Pancreas (tissue), 10 donors: ENCODE measurements around the gene HRH2. TPM values are rescaled to one million over a fixed set of nuclear protein-coding genes. Genes with fewer than 3 reads are reported as not detected.

Experiments
- ATAC-seq, 4 donors: fragments of 200-7000 bp; cut with Tn5 transposase; one replicate each; pipeline versions ENCODE4 v1.8.0 to v1.9.1; 2020; ENCODE audit warnings: mild to moderate bottlenecking in 4 of 4, moderate library complexity in 4 of 4
- DNase-seq, 6 donors: peaks; one replicate each; pipeline ENCODE4 v3.0.0-alpha.2; 2020
- FAIRE-seq: peaks from 2 replicates; lab custom pipeline; 2012; peaks lifted over from hg19 to GRCh38; lab: Jason Lieb, UNC
- H3K27ac ChIP-seq, 4 donors: fragments of 200-600 bp; sonication (generic); 1 replicate in 3 of 4; 2 replicates in 1 of 4; pipeline versions ENCODE4 v1.5.0 to v1.8.0; 2020
- H3K27me3 ChIP-seq, 4 donors: fragments of 200-600 bp; one replicate each; pipeline ENCODE4 v1.8.0; 2021
- H3K36me3 ChIP-seq, 3 donors: fragments of 200-600 bp; sonication (generic) in 1 of 3; one replicate each; pipeline versions ENCODE4 v1.5.0 to v1.8.0; 2020 to 2021
- H3K4me1 ChIP-seq, 3 donors: fragments of 200-600 bp; one replicate each; pipeline ENCODE4 v1.8.0; 2021
- H3K4me3 ChIP-seq, 4 donors: fragments of 200-600 bp; sonication (generic) in 2 of 4; one replicate each; pipeline versions ENCODE4 v1.5.0 to v1.8.0; 2020 to 2021
- H3K9me3 ChIP-seq, 4 donors: fragments of 200-600 bp; one replicate each; pipeline ENCODE4 v1.8.0; 2021
- WGBS, 2 donors: extraction: QIAGEN DNeasy Blood & Tissue Kit; methylation state at CpG; one replicate each; pipeline ENCODE4 v1.1.7; 2013; 5-methylcytosine and 5-hydroxymethylcytosine counted together
- intact Hi-C, 3 donors: fragments of 100-400 bp; cut with DNase I; formaldehyde crosslinking; loops; one replicate each; pipeline versions ENCODE4 v1.11.1 to v1.14.2; 2022
- polyA plus RNA-seq, 2 donors: library from polyadenylated mRNA; stranded (reverse); fragments of 200-250 nt; gene quantifications; one replicate each; pipeline ENCODE4 v1.2.3, GENCODE V29; 2013
- total RNA-seq, 6 donors: library from RNA; stranded (reverse); fragmentation: NEBNext Ultra II Directional in 4 of 6; extraction: Animal tissue kit (Norgen Biotek cat#: 25700) in 4 of 6; gene quantifications; one replicate each; pipeline versions ENCODE4 v1.2.1 to v1.2.4, GENCODE V29; 2021 to 2023
- TF ChIP-seq, protein P1 (sequence below), 4 donors: fragments of 200-600 bp; sonication (generic) in 3 of 4; IDR thresholded peaks; one replicate each; pipeline versions ENCODE4 v1.5.0 to v1.8.0; 2021; ENCODE audit warnings: antibody characterized with exemption in 4 of 4
- donor health status: healthy with polysubstance abuse.
- donor health status: DM: no; HTN: no; CAD: no; lungs with moderate emphysema.
- donor health status: DM: no; HTN: no; CAD: no.
- donor health status: control.
- donor health status: control.
- donor health status: Bipolar disorder and iron deficiency.
- donor health status: DM: yes; HTN: yes; CAD: no.
- donor health status: DM: no; HTN: no; CAD: no.
- donor health status: DM: no; HTN: no; CAD: no.
- donor health status: DM: yes; HTN: yes; CAD: no.

HRH2 gene
- total and polyA plus RNA-seq, 8 donors: 0.05 to 1.4 (median 0.50) TPM

- TF ChIP-seq, protein P1, sequence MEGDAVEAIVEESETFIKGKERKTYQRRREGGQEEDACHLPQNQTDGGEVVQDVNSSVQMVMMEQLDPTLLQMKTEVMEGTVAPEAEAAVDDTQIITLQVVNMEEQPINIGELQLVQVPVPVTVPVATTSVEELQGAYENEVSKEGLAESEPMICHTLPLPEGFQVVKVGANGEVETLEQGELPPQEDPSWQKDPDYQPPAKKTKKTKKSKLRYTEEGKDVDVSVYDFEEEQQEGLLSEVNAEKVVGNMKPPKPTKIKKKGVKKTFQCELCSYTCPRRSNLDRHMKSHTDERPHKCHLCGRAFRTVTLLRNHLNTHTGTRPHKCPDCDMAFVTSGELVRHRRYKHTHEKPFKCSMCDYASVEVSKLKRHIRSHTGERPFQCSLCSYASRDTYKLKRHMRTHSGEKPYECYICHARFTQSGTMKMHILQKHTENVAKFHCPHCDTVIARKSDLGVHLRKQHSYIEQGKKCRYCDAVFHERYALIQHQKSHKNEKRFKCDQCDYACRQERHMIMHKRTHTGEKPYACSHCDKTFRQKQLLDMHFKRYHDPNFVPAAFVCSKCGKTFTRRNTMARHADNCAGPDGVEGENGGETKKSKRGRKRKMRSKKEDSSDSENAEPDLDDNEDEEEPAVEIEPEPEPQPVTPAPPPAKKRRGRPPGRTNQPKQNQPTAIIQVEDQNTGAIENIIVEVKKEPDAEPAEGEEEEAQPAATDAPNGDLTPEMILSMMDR (IDR thresholded peaks at IDR 0.05): no peak
- H3K27me3 ChIP-seq: no peaks in the 10 kb centered on the region
- H3K27ac ChIP-seq: no peak overlapping the region
- no peak for FAIRE-seq
- WGBS, 2 donors: 84 to 96% methylated on average over 8 of the region's 8 CpGs
- ATAC-seq: no peak
- H3K36me3 ChIP-seq: no peaks in the 10 kb centered on the region
- intact Hi-C loops: no loop called here
- H3K4me3 ChIP-seq: no peak overlapping the region
- H3K9me3 ChIP-seq: no peaks in the 10 kb centered on the region
- peak in 1 of 6 donors; percentile 20 for DNase-seq
- peaks cover 5 to 11% (median 9%) of the 10 kb centered on the region in 3 donors for H3K4me1 ChIP-seq
These were observed 24.8 kb downstream of the HRH2 start for GRCh38 chr5:175682664-175683063.

- intact Hi-C loops: no loop called here
- no peaks in the 10 kb centered on the region for H3K36me3 ChIP-seq
- no peak overlapping the region for H3K4me3 ChIP-seq
- no peak overlapping the region for H3K27ac ChIP-seq
- no peak for ATAC-seq
- H3K9me3 ChIP-seq: no peaks in the 10 kb centered on the region
- no peaks in the 10 kb centered on the region for H3K27me3 ChIP-seq
- peak in 1 of 6 donors; percentile 12 for DNase-seq
- no peak for FAIRE-seq
- WGBS, 2 donors: 92 to 97% methylated on average over 15 of the region's 15 CpGs
- peaks cover 5 to 11% (median 9%) of the 10 kb centered on the region in 3 donors for H3K4me1 ChIP-seq
- TF ChIP-seq, protein P1 (IDR thresholded peaks at IDR 0.05): no peak
These were observed 25.4 kb downstream of the HRH2 start for GRCh38 chr5:175683231-175683630.

- Histone ChIP-seq H3K27me3 (no peaks in the 10 kb centered on the region), H3K27ac (no peak overlapping the region), H3K4me1 (peaks cover 5 to 11% (median 9%) of the 10 kb centered on the region in 3 donors), H3K4me3 (no peak overlapping the region), H3K9me3 (no peaks in the 10 kb centered on the region), H3K36me3 (no peaks in the 10 kb centered on the region)
- intact Hi-C loops: no loop called here
- no peak for FAIRE-seq
- WGBS, 2 donors: 91 to 94% methylated on average over 13 of the region's 13 CpGs
- no peak for ATAC-seq
- TF ChIP-seq, protein P1 (IDR thresholded peaks at IDR 0.05): no peak
- DNase-seq: no peak
These were observed 26.1 kb downstream of the HRH2 start for GRCh38 chr5:175683921-175684320.

- no peak overlapping the region for H3K27ac ChIP-seq
- no peak for FAIRE-seq
- H3K9me3 ChIP-seq: no peaks in the 10 kb centered on the region
- no peaks in the 10 kb centered on the region for H3K27me3 ChIP-seq
- H3K36me3 ChIP-seq: no peaks in the 10 kb centered on the region
- ATAC-seq: no peak
- peak in 1 of 6 donors; percentile 9 for DNase-seq
- TF ChIP-seq, protein P1 (IDR thresholded peaks at IDR 0.05): no peak
- peaks cover 0 to 11% (median 9%) of the 10 kb centered on the region in 3 donors for H3K4me1 ChIP-seq
- intact Hi-C loops: no loop called here
- no peak overlapping the region for H3K4me3 ChIP-seq
- WGBS, 2 donors: 88 to 92% methylated on average over 5 of the region's 5 CpGs
These were observed 27.1 kb downstream of the HRH2 start for GRCh38 chr5:175684931-175685330.

DNA sequence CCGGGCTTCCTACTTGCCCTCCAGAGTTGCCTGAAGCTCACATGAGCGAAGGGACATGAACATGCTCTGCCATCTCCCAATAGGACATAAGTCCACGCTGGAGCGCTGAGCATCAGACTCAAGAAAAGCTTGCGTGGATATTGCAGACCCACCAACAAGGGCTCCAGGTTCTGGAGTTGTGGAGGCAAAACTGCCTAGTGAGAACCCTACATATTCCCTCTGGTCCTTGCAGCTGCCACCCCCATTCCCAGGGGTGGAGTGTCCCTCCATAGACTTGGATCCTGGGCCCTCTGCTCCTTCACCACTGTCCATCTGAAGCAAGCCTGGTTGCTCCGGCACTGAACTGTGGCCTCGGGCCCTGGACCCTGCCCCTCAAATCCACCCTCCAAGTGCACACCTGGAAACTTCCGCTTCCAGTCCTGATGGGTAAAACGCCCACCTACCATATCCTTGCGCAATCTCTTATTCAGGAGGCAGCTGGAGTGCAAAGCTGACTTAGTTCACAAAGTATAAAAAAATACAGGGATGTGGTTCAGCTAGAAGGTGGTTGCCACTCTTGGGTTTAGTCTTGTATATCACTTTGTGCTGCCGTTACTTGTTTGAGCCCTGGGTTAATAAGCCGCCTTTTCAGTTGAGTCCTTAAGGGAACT is 28.0 kb downstream of the HRH2 start:
- DNase-seq (no peak), FAIRE-seq (no peak), ATAC-seq (no peak)
- intact Hi-C loops: no loop called here
- no peak overlapping the region for H3K27ac ChIP-seq
- no peak overlapping the region for H3K4me3 ChIP-seq
- no peaks in the 10 kb centered on the region for H3K36me3 ChIP-seq
- peaks cover 0 to 11% (median 9%) of the 10 kb centered on the region in 3 donors for H3K4me1 ChIP-seq
- TF ChIP-seq, protein P1 (IDR thresholded peaks at IDR 0.05): no peak
- no peaks in the 10 kb centered on the region for H3K27me3 ChIP-seq
- no peaks in the 10 kb centered on the region for H3K9me3 ChIP-seq
- 89 to 90% methylated on average over 12 of the region's 12 CpGs for WGBS, 2 donors
